Measurements from ENCODE around the gene BARHL2.
A peak's percentile ranks its signal among the peaks of the same experiment; 100 is the strongest.

BARHL2 gene

DNA sequence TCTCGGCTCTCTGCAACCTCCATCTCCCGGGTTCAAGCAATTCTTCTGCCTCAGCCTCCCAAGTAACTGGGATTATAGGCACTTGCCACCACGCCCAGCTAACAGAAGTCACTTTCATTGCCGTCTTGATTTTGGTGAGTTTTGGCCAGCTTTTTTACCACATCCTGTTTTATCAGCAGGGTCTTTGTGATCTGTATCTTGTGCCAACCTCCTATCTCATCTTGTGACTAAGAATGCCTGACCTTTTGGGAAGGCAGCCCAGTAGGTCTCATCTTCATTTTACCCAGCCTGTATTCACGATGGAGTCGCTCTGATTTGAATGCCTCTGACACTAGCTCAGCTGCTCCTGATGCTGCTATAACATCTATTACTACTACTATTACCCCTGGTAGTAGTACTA lies 46.8 kb upstream of the BARHL2 start (continued):
- TF ChIP-seq BCL11B (tag by site-specific recombination; IDR thresholded peaks at IDR 0.05; ENCODE audit: low read depth) = no peak

DNA sequence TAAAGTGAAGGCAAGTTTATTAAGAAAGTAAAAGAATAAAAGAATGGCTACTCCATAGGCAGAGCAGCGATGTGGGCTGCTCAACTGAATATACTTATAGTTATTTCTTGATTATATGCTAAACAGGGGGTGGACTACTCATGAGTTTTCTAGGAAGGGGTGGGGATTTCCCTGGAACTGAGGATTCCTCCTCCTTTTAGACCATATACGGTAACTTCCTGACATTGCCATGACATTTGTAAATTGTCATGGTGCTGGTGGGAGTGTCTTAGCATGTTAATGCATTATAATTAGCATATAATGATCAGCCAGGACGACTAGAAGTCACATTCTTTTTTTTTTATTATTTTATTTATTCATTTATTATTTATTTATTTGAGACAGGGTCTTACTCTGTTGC lies 46.4 kb upstream of the BARHL2 start:
- H3K36me3 ChIP-seq (ENCODE audit: control insufficient read depth in 2 of 2, insufficient read depth in 1 of 2, low read length in 2 of 2) = no peaks in the 10 kb centered on the region
- CTCF ChIA-PET = interaction anchor here (0.6 kb wide), 1 partner anchor 590 kb away, joined by 3 read pairs; no protein-coding TSS in a partner anchor
- H3K27ac ChIP-seq (ENCODE audit: extremely low read depth, low read depth, low read length) = no peak overlapping the region
- no peaks in the 10 kb centered on the region for H3K9me3 ChIP-seq (ENCODE audit: control insufficient read depth, insufficient read depth, low read depth, low read length)
- POLR2A ChIA-PET = no interaction called here
- H3K4me1 ChIP-seq (ENCODE audit: control insufficient read depth, insufficient read depth, low read length) = no peaks in the 10 kb centered on the region
- no peak overlapping the region for H3K4me3 ChIP-seq (ENCODE audit: low read depth, low read length)
- TF ChIP-seq ZNF23 (tag by site-specific recombination; IDR thresholded peaks at IDR 0.05; ENCODE audit: borderline replicate concordance) (no peak), ZNF169 (tag by site-specific recombination; IDR thresholded peaks at IDR 0.05) (no peak), ZNF830 (tag by site-specific recombination; IDR thresholded peaks at IDR 0.05; ENCODE audit: low read depth) (no peak), ZNF777 (tag by site-specific recombination; IDR thresholded peaks at IDR 0.05; ENCODE audit: borderline replicate concordance) (no peak), SETDB1 (IDR thresholded peaks at IDR 0.05; ENCODE audit: insufficient read length, low read length) (no peak), ZNF266 (tag by site-specific recombination; IDR thresholded peaks at IDR 0.05; ENCODE audit: low read depth) (no peak), ZNF747 (tag by site-specific recombination; IDR thresholded peaks at IDR 0.05) (no peak), KLF10 (tag by site-specific recombination; IDR thresholded peaks at IDR 0.05) (no peak)
- TF ChIP-seq, protein P1, sequence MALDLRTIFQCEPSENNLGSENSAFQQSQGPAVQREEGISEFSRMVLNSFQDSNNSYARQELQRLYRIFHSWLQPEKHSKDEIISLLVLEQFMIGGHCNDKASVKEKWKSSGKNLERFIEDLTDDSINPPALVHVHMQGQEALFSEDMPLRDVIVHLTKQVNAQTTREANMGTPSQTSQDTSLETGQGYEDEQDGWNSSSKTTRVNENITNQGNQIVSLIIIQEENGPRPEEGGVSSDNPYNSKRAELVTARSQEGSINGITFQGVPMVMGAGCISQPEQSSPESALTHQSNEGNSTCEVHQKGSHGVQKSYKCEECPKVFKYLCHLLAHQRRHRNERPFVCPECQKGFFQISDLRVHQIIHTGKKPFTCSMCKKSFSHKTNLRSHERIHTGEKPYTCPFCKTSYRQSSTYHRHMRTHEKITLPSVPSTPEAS (tag by site-specific recombination; IDR thresholded peaks at IDR 0.05) = no peak
- TF ChIP-seq, protein P2, sequence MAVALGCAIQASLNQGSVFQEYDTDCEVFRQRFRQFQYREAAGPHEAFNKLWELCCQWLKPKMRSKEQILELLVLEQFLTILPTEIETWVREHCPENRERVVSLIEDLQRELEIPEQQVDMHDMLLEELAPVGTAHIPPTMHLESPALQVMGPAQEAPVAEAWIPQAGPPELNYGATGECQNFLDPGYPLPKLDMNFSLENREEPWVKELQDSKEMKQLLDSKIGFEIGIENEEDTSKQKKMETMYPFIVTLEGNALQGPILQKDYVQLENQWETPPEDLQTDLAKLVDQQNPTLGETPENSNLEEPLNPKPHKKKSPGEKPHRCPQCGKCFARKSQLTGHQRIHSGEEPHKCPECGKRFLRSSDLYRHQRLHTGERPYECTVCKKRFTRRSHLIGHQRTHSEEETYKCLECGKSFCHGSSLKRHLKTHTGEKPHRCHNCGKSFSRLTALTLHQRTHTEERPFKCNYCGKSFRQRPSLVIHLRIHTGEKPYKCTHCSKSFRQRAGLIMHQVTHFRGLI (tag by site-specific recombination; IDR thresholded peaks at IDR 0.05) = no peak
- TF ChIP-seq, protein P3, sequence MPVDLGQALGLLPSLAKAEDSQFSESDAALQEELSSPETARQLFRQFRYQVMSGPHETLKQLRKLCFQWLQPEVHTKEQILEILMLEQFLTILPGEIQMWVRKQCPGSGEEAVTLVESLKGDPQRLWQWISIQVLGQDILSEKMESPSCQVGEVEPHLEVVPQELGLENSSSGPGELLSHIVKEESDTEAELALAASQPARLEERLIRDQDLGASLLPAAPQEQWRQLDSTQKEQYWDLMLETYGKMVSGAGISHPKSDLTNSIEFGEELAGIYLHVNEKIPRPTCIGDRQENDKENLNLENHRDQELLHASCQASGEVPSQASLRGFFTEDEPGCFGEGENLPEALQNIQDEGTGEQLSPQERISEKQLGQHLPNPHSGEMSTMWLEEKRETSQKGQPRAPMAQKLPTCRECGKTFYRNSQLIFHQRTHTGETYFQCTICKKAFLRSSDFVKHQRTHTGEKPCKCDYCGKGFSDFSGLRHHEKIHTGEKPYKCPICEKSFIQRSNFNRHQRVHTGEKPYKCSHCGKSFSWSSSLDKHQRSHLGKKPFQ (tag by site-specific recombination; IDR thresholded peaks at IDR 0.05) = no peak
- TF ChIP-seq, protein P4, sequence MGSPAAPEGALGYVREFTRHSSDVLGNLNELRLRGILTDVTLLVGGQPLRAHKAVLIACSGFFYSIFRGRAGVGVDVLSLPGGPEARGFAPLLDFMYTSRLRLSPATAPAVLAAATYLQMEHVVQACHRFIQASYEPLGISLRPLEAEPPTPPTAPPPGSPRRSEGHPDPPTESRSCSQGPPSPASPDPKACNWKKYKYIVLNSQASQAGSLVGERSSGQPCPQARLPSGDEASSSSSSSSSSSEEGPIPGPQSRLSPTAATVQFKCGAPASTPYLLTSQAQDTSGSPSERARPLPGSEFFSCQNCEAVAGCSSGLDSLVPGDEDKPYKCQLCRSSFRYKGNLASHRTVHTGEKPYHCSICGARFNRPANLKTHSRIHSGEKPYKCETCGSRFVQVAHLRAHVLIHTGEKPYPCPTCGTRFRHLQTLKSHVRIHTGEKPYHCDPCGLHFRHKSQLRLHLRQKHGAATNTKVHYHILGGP (tag by site-specific recombination; IDR thresholded peaks at IDR 0.05) = no peak

DNA sequence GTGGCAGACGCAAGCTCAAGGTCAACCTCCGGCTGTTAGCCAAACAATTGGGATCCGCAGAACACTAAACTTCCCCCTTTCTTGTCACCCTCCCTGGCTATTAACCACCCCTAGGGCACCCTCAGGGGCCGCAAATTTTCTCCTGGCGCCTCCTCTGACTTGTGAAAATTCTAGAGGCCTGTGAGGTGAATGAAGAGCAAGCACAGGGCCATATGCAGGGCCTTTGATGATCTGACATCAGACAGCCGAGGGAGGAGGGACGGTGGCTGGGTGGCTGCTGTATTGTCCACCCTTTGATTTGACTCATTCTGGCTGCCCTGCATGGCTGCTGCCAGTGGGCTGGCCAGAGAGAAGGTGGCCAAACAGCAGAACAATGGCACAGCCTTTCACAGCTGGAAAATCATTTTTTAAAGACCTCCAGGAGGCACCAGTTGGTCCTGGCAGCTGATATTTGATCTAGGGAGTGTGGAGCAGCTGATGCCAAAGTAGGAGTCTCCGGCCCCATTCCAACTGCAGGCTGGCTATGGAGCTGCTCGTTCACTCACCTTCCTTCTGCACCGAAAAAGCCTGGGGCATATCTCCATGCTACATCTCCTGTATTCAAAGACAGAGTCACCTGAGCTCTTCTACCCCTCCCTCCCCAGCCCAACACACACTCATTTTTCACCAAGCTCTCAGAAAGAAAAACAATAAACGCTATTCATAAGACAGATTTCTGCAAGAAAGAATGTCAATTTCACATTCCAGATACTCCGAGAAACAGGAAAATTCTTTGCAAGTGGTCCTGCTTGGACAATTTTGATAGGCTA lies 44.9 kb upstream of the BARHL2 start:
- ChIA-PET POLR2A (no interaction called here), CTCF (interaction anchor here (0.6 to 1.5 kb wide), 2 partner anchors 41 to 140 kb away, joined by 3 read pairs; no protein-coding TSS in a partner anchor)
- H3K27ac ChIP-seq (ENCODE audit: extremely low read depth, low read depth, low read length) = no peak overlapping the region

More for the DNA sequence above, 44.9 kb upstream of the BARHL2 start:
- no peaks in the 10 kb centered on the region for H3K9me3 ChIP-seq (ENCODE audit: control insufficient read depth, insufficient read depth, low read depth, low read length)
- TF ChIP-seq ZBTB17 (tag by site-specific recombination; IDR thresholded peaks at IDR 0.05) (peak; percentile 47), ZNF292 (tag by site-specific recombination; IDR thresholded peaks at IDR 0.05; ENCODE audit: borderline replicate concordance, low read depth) (no peak), GLIS1 (tag by site-specific recombination; IDR thresholded peaks at IDR 0.05) (no peak), KLF10 (tag by site-specific recombination; IDR thresholded peaks at IDR 0.05) (no peak), ZNF121 (tag by site-specific recombination; IDR thresholded peaks at IDR 0.05) (no peak)
- TF ChIP-seq, protein P4 (tag by site-specific recombination; IDR thresholded peaks at IDR 0.05) = no peak
- TF ChIP-seq, protein P5, sequence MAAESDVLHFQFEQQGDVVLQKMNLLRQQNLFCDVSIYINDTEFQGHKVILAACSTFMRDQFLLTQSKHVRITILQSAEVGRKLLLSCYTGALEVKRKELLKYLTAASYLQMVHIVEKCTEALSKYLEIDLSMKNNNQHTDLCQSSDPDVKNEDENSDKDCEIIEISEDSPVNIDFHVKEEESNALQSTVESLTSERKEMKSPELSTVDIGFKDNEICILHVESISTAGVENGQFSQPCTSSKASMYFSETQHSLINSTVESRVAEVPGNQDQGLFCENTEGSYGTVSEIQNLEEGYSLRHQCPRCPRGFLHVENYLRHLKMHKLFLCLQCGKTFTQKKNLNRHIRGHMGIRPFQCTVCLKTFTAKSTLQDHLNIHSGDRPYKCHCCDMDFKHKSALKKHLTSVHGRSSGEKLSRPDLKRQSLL (tag by site-specific recombination; IDR thresholded peaks at IDR 0.05) = no peak
- H3K4me1 ChIP-seq (ENCODE audit: control insufficient read depth, insufficient read depth, low read length) = no peaks in the 10 kb centered on the region
- no peak overlapping the region for H3K4me3 ChIP-seq (ENCODE audit: low read depth, low read length)
- H3K36me3 ChIP-seq (ENCODE audit: control insufficient read depth in 2 of 2, insufficient read depth in 1 of 2, low read length in 2 of 2) = no peaks in the 10 kb centered on the region

Measured in HEK293 (cell line).